CD14-positive monocyte (primary cell): ENCODE data around the gene SPRN. TPM values are rescaled to one million over a fixed set of nuclear protein-coding genes. Genes with fewer than 3 reads are reported as not detected.

Experiments
- DNase-seq, 3 donors: peaks; one replicate each; pipeline ENCODE4 v3.0.0-alpha.2; 2011 to 2022
- H2AFZ ChIP-seq: 2 replicates; pipeline ENCODE4 v1.6.0; 2012; ENCODE audit warnings: mild to moderate bottlenecking, low read depth, low read length, inconsistent platforms; ENCODE audit not compliant: insufficient read depth, poor library complexity, severe bottlenecking
- H3K27ac ChIP-seq, 2 donors: 1 replicate in 1 of 2; 2 replicates in 1 of 2; pipeline ENCODE4 v1.5.1; 2012 to 2013; ENCODE audit warnings: low read length in 2 of 2, control low read depth in 1 of 2, inconsistent platforms in 1 of 2, low read depth in 1 of 2, mild to moderate bottlenecking in 1 of 2
- H3K27me3 ChIP-seq, 2 donors: one replicate each; pipeline versions ENCODE4 v1.6.0 to v1.6.1; 2011 to 2013; ENCODE audit warnings: low read length in 2 of 2; ENCODE audit not compliant: control insufficient read depth in 2 of 2, insufficient read depth in 2 of 2
- H3K36me3 ChIP-seq, 2 donors: replicated peaks in 1 of 2; 1 replicate in 1 of 2; 2 replicates in 1 of 2; pipeline versions ENCODE4 v1.5.1 to v1.6.1; 2012 to 2013; ENCODE audit warnings: low read length in 2 of 2, control low read depth in 1 of 2, inconsistent platforms in 1 of 2, mild to moderate bottlenecking in 1 of 2; ENCODE audit not compliant: insufficient read depth in 2 of 2, control insufficient read depth in 1 of 2
- H3K4me1 ChIP-seq, 2 donors: 1 replicate in 1 of 2; 2 replicates in 1 of 2; pipeline versions ENCODE4 v1.5.1 to v1.6.1; 2012 to 2013; ENCODE audit warnings: low read length in 2 of 2, control low read depth in 1 of 2, inconsistent platforms in 1 of 2, mild to moderate bottlenecking in 1 of 2, moderate library complexity in 1 of 2; ENCODE audit not compliant: insufficient read depth in 2 of 2, control insufficient read depth in 1 of 2
- H3K4me2 ChIP-seq: replicated peaks from 2 replicates; pipeline ENCODE3; 2012; ENCODE audit warnings: low read length, moderate library complexity, mild to moderate bottlenecking; ENCODE audit not compliant: poor library complexity, severe bottlenecking; ENCODE audit errors: extremely low read depth
- H3K4me3 ChIP-seq, 3 experiments: fragments of 200-600 bp in 1 of 3; sonication (generic) in 1 of 3; replicated peaks in 1 of 3; 1 replicate in 2 of 3; 2 replicates in 1 of 3; pipeline ENCODE4 v1.5.1; 2011 to 2013; ENCODE audit warnings: low read length in 3 of 3, mild to moderate bottlenecking in 3 of 3, control low read depth in 2 of 3, low read depth in 2 of 3, inconsistent platforms in 1 of 3, moderate library complexity in 1 of 3
- H3K79me2 ChIP-seq: 2 replicates; pipeline ENCODE4 v1.6.0; 2012; ENCODE audit warnings: mild to moderate bottlenecking, control low read depth, inconsistent platforms, low read length, moderate library complexity; ENCODE audit not compliant: insufficient read depth
- H3K9ac ChIP-seq: 2 replicates; pipeline ENCODE4 v1.6.0; 2017; ENCODE audit warnings: low read length, mild to moderate bottlenecking; ENCODE audit not compliant: insufficient read depth, poor library complexity, severe bottlenecking
- H3K9me3 ChIP-seq, 2 donors: replicated peaks in 1 of 2; 1 replicate in 1 of 2; 2 replicates in 1 of 2; pipeline versions ENCODE4 v1.5.1 to v1.6.1; 2012 to 2013; ENCODE audit warnings: low read length in 2 of 2, control low read depth in 1 of 2; ENCODE audit not compliant: control insufficient read depth in 1 of 2, insufficient read depth in 1 of 2
- H4K20me1 ChIP-seq: 2 replicates; pipeline ENCODE4 v1.6.0; 2012; ENCODE audit warnings: mild to moderate bottlenecking, low read length, control low read depth, moderate library complexity; ENCODE audit not compliant: insufficient read depth
- H3K27ac Mint-ChIP-seq, 7 donors: one replicate each; pipeline ENCODE4 v1.8.0; 2020; ENCODE audit warnings: mild to moderate bottlenecking in 7 of 7, mixed read lengths in 7 of 7, moderate library complexity in 6 of 7, inconsistent platforms in 2 of 7
- H3K27me3 Mint-ChIP-seq, 3 donors: one replicate each; pipeline ENCODE4 v1.8.0; 2021 to 2022; ENCODE audit warnings: low read depth in 3 of 3, mild to moderate bottlenecking in 3 of 3, mixed read lengths in 3 of 3, moderate library complexity in 3 of 3, inconsistent platforms in 1 of 3
- H3K36me3 Mint-ChIP-seq, 2 donors: one replicate each; pipeline ENCODE4 v1.8.0; 2020; ENCODE audit warnings: mixed read lengths in 2 of 2, inconsistent platforms in 1 of 2, mild to moderate bottlenecking in 1 of 2
- H3K4me1 Mint-ChIP-seq: one replicate; pipeline ENCODE4 v1.8.0; 2020; ENCODE audit warnings: mild to moderate bottlenecking, mixed read lengths
- H3K4me3 Mint-ChIP-seq, 2 donors: one replicate each; pipeline ENCODE4 v1.8.0; 2020; ENCODE audit warnings: mild to moderate bottlenecking in 2 of 2, mixed read lengths in 2 of 2, moderate library complexity in 1 of 2
- H3K9me3 Mint-ChIP-seq, 7 donors: one replicate each; pipeline ENCODE4 v1.8.0; 2020 to 2022; ENCODE audit warnings: mixed read lengths in 7 of 7, mild to moderate bottlenecking in 6 of 7, moderate library complexity in 6 of 7, inconsistent platforms in 2 of 7
- WGBS: methylation state at CpG from one replicate; pipeline ENCODE4 v1.1.5; 2013; ENCODE audit warnings: missing lambda C conversion rate; ENCODE audit not compliant: insufficient coverage; 5-methylcytosine and 5-hydroxymethylcytosine counted together
- intact Hi-C, 2 donors: fragments of 100-400 bp; cut with micrococcal nuclease; formaldehyde crosslinking; loops; one replicate each; pipeline versions ENCODE4 v1.15.0 to v1.15.1; 2023
- polyA plus RNA-seq, 3 donors: library from polyadenylated mRNA; depleted of rRNA in 1 of 3; unstranded in 2 of 3; stranded (reverse) in 1 of 3; fragments of 300-500 nt in 2 of 3; fragments of >200 nt in 1 of 3; fragmentation: Illumina TruSeq in 2 of 3; gene quantifications; 1 replicate in 2 of 3; 2 replicates in 1 of 3; pipeline ENCODE4 v1.2.3, GENCODE V29; 2012 to 2021
- TF ChIP-seq, protein P1 (sequence below): fragments of 200-600 bp; IDR thresholded peaks from one replicate; pipeline ENCODE4 v1.8.0; 2022; ENCODE audit warnings: antibody characterized with exemption, mild to moderate bottlenecking

The SPRN gene
- polyA plus RNA-seq, 3 donors: not detected

DNA sequence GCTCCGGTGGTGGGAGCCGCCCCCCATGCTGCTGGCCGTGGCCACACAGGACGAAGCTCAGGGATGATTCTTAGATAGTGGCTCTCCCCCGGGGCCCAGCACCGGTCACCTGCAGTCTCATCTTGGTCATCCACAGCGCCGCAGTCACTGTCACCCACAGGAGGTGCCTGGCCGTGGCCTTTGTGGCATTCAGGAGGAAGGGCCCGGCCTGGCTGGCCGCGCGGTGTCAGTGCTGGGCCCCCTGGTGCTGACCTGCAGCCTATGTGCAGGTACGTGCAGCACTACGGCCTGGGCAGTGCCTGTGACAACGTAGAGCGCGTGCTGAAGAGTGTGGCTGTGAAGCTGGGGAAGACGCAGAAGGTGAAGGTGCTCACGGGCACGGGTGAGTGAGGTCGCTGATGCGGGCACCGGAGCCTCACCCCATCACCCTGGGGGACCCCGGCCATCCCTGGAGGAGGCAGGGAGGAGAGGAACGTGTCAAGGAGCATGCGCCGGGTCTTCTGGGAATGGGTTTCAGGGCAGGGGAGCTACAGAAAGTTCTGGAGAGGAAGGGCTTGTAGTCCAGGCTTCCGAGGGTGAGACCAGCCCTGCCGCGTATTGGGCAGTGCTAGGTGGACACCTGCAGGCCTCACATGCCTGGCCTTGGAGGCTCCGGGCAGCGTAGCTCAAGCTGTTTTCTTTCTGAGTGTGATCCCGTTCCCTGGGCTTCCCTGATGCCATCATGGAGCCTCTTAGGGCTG lies 5.0 kb downstream of the SPRN start:
- H4K20me1 ChIP-seq: peaks cover 9% of the 10 kb centered on the region
- no peak overlapping the region for H2AFZ ChIP-seq
- H3K27me3 ChIP-seq: peaks cover 0 to 21% of the 10 kb centered on the region in 2 donors
- Mint-ChIP-seq H3K27me3 (peaks cover 21 to 27% (median 26%) of the 10 kb centered on the region in 3 donors), H3K9me3 (peaks cover 8 to 23% (median 14%) of the 10 kb centered on the region in 7 donors), H3K4me1 (no peaks in the 10 kb centered on the region), H3K36me3 (peaks cover 20 to 46% of the 10 kb centered on the region in 2 donors), H3K4me3 (no peak overlapping the region), H3K27ac (no peak overlapping the region)
- no peak overlapping the region for H3K27ac ChIP-seq
- peaks cover 0 to 7% of the 10 kb centered on the region in 2 donors for H3K9me3 ChIP-seq
- no peak overlapping the region for H3K4me2 ChIP-seq
- DNase-seq: peak in 1 of 3 donors; percentile 2
- intact Hi-C loops: no loop called here
- no peaks in the 10 kb centered on the region for H3K79me2 ChIP-seq
- no peak overlapping the region for H3K4me3 ChIP-seq
- peaks cover 0 to 4% of the 10 kb centered on the region in 2 donors for H3K4me1 ChIP-seq
- 93% methylated on average over 30 of the region's 34 CpGs for WGBS
- TF ChIP-seq, protein P1, sequence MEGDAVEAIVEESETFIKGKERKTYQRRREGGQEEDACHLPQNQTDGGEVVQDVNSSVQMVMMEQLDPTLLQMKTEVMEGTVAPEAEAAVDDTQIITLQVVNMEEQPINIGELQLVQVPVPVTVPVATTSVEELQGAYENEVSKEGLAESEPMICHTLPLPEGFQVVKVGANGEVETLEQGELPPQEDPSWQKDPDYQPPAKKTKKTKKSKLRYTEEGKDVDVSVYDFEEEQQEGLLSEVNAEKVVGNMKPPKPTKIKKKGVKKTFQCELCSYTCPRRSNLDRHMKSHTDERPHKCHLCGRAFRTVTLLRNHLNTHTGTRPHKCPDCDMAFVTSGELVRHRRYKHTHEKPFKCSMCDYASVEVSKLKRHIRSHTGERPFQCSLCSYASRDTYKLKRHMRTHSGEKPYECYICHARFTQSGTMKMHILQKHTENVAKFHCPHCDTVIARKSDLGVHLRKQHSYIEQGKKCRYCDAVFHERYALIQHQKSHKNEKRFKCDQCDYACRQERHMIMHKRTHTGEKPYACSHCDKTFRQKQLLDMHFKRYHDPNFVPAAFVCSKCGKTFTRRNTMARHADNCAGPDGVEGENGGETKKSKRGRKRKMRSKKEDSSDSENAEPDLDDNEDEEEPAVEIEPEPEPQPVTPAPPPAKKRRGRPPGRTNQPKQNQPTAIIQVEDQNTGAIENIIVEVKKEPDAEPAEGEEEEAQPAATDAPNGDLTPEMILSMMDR: no peak
- no peak overlapping the region for H3K9ac ChIP-seq
- H3K36me3 ChIP-seq: peaks cover 7 to 23% of the 10 kb centered on the region in 2 donors

DNA sequence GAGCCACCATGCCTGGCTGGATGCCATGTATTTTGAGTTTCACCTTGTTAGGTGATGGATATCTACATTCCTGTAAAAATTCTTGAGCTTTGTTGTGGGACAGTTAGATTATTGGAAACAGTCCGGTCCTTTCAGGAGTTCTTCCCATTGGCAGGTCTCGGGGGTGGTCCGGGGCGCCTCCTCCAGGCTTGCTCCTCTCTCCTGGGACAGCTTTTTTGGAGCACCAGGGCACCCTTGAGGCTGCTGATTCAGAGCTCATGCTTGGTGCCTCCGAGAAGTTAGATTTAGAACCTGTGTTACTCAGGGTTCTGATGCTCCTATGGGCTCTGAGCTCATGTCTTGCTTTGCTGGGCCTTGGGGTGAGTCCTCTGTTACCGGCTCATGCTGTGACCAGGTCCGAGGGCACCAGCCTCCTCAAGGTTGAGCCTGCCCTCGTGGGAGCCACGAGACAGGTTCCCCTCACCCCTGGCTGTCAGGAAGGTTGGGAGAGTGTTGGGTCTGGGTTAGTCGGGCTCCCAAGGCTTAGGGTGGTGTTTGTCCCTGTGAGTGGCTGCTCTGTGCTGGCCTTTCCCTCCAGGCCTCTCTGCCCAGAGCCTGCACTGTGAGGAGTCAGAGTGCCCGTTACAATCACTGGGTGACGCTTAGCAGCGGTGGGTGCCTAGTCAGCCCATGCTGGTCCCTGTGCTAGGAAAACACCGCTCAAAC lies 6.0 kb downstream of the SPRN start:
- Histone ChIP-seq H3K27ac (no peak overlapping the region), H3K4me2 (no peak overlapping the region), H3K36me3 (peaks cover 7 to 26% of the 10 kb centered on the region in 2 donors), H3K4me3 (no peak overlapping the region), H3K4me1 (peaks cover 0 to 4% of the 10 kb centered on the region in 2 donors), H3K9ac (no peak overlapping the region), H3K79me2 (no peaks in the 10 kb centered on the region), H2AFZ (no peak overlapping the region), H3K9me3 (peaks cover 0 to 7% of the 10 kb centered on the region in 2 donors), H3K27me3 (peaks cover 0 to 18% of the 10 kb centered on the region in 2 donors), H4K20me1 (peaks cover 9% of the 10 kb centered on the region)
- TF ChIP-seq, protein P1: no peak
- H3K4me3 Mint-ChIP-seq: no peak overlapping the region
- peaks cover 9 to 31% (median 20%) of the 10 kb centered on the region in 7 donors for H3K9me3 Mint-ChIP-seq
- H3K27me3 Mint-ChIP-seq: peaks cover 18 to 23% (median 23%) of the 10 kb centered on the region in 3 donors
- 98% methylated on average over 12 of the region's 14 CpGs for WGBS
- intact Hi-C loops: no loop called here
- no peak for DNase-seq
- H3K27ac Mint-ChIP-seq: peak overlapping the region in 1 of 7 donors; percentile 46
- H3K36me3 Mint-ChIP-seq: peaks cover 23 to 55% of the 10 kb centered on the region in 2 donors
- H3K4me1 Mint-ChIP-seq: no peaks in the 10 kb centered on the region
